OCI-LY7 (cell line): ENCODE data around the gene CHAF1A. TPM values are rescaled to one million over a fixed set of nuclear protein-coding genes. Genes with fewer than 3 reads are reported as not detected.
A peak's percentile ranks its signal among the peaks of the same experiment; 100 is the strongest.

Source experiments
- BruUV-seq: library from RNA; stranded (reverse); fragments of 400-500 nt; replicated peaks from 2 replicates; lab custom pipeline; 2021; lab: Mats Ljungman, UMichigan
- CTCF ChIA-PET: fragments of 300-600 bp; sonication (Branson Sonifier 250); formaldehyde crosslinking; loops from one replicate; lab custom pipeline; 2022; ENCODE audit warnings: antibody characterized with exemption; ENCODE audit not compliant: unreplicated experiment; lab: Charles Lee
- POLR2A ChIA-PET: fragments of 300-600 bp; sonication (Branson Sonifier 250); formaldehyde crosslinking; loops from one replicate; lab custom pipeline; 2022; ENCODE audit warnings: antibody characterized with exemption; lab: Charles Lee
- DNase-seq: peaks from one replicate; pipeline ENCODE4 v3.0.0-alpha.2; 2015; ENCODE audit warnings: low spot score
- H2AFZ ChIP-seq: fragments of 200-600 bp; sonication (generic), shearing (Covaris generic); 2 replicates; pipeline ENCODE4 v1.6.1; 2014; ENCODE audit warnings: mild to moderate bottlenecking, antibody characterized with exemption, low read length, moderate library complexity
- H3K27ac ChIP-seq: fragments of 200-600 bp; sonication (generic); 2 replicates; pipeline ENCODE4 v1.5.1; 2014; ENCODE audit warnings: mixed run types, low read depth, mild to moderate bottlenecking, moderate library complexity, low read length, inconsistent platforms; ENCODE audit not compliant: poor library complexity, severe bottlenecking
- H3K36me3 ChIP-seq: fragments of 200-600 bp; sonication (generic); 2 replicates; pipeline ENCODE4 v1.6.1; 2014; ENCODE audit warnings: mild to moderate bottlenecking, antibody characterized with exemption, low read length, moderate library complexity, mixed read lengths; ENCODE audit not compliant: insufficient read depth
- H3K4me1 ChIP-seq: fragments of 200-600 bp; sonication (generic); 2 replicates; pipeline ENCODE4 v1.5.1; 2014; ENCODE audit warnings: mild to moderate bottlenecking, low read length; ENCODE audit not compliant: insufficient read depth, poor library complexity, severe bottlenecking
- H3K4me2 ChIP-seq: fragments of 200-600 bp; sonication (generic); 2 replicates; pipeline ENCODE4 v1.6.1; 2014; ENCODE audit warnings: mild to moderate bottlenecking, low read length
- H3K4me3 ChIP-seq: fragments of 200-600 bp; sonication (generic); 2 replicates; pipeline ENCODE4 v1.5.1; 2014; ENCODE audit warnings: mild to moderate bottlenecking, low read depth, low read length; ENCODE audit not compliant: poor library complexity, severe bottlenecking
- H3K79me2 ChIP-seq: fragments of 200-600 bp; sonication (generic); 2 replicates; pipeline ENCODE4 v1.6.1; 2016; ENCODE audit warnings: low read depth, mild to moderate bottlenecking, low read length, moderate library complexity, mixed read lengths; ENCODE audit not compliant: insufficient read depth
- H3K9me2 ChIP-seq: fragments of 200-600 bp; sonication (generic); 2 replicates; pipeline ENCODE4 v1.6.1; 2016; ENCODE audit warnings: mild to moderate bottlenecking, low read length, mixed read lengths; ENCODE audit not compliant: insufficient read depth
- H3K9me3 ChIP-seq: fragments of 200-600 bp; sonication (generic); 2 replicates; pipeline ENCODE4 v1.6.1; 2014; ENCODE audit warnings: mild to moderate bottlenecking, mixed run types, low read length, mixed read lengths
- H4K20me1 ChIP-seq: fragments of 200-600 bp; sonication (generic); 2 replicates; pipeline ENCODE4 v1.6.1; 2014; ENCODE audit warnings: mild to moderate bottlenecking, antibody characterized with exemption, low read length, moderate library complexity, mixed read lengths; ENCODE audit not compliant: insufficient read depth
- EZH2phosphoT487 ChIP-seq: fragments of 200-600 bp; sonication (generic); IDR thresholded peaks from 2 replicates; pipeline ENCODE4 v1.6.1; 2018; ENCODE audit warnings: low read depth, borderline replicate concordance, mild to moderate bottlenecking, mixed run types, antibody characterized with exemption, low read length, moderate library complexity, mixed read lengths
- intact Hi-C: fragments of 100-400 bp; cut with micrococcal nuclease; formaldehyde crosslinking; loops from one replicate; pipeline ENCODE4 v1.10.0; 2022; ENCODE audit not compliant: unreplicated experiment
- total RNA-seq, 2 experiments: library from RNA; depleted of rRNA in 1 of 2; stranded (reverse); fragments of >200 nt in 1 of 2; shearing (Covaris generic) in 1 of 2; gene quantifications; 2 replicates each; pipeline ENCODE4 v1.2.3, GENCODE V29; 2014 to 2022
- TF ChIP-seq, protein P1 (sequence below): fragments of 200-600 bp; sonication (generic); conservative IDR thresholded peaks from 2 replicates; pipeline ENCODE4 v1.5.1; 2014; ENCODE audit warnings: mild to moderate bottlenecking, antibody characterized with exemption, low read length, moderate library complexity, mixed read lengths

Gene CHAF1A
- total RNA-seq, 2 experiments from 2014 or later, result 107 to 119 TPM

DNA sequence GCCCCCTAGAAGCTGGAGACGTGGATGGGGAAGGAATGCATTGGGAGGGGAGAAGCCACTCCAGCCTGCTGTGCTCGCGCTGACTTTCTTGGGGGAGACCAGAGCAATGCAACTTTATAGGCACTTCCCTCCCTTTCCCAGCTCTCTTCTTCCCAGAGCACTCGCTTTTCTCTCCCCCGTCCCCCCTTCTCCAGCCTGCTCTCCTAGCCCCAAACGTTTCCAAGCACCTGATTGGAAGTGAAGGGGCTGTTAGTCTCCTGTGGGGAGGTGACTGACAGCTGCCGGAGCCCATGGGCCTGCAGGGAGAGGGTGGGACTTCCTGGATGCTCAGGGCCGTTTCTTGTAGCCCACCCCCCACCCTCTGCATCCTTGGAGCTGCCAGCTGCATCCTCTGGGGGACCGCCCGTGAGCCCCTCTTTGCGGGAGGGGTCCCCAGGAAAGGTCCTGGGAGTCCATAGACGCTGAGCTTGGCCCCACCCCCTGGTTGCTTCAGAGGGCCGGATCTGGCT lies 72.1 kb downstream of the CHAF1A start:
- peak overlapping the region; percentile 31 for H3K27ac ChIP-seq
- H3K9me2 ChIP-seq, result no peaks in the 10 kb centered on the region
- no peaks in the 10 kb centered on the region for H3K9me3 ChIP-seq
- ChIA-PET CTCF (interaction anchor here (0.5 to 0.6 kb wide), 2 partner anchors 114 to 1482 kb away, joined by 3 read pairs; no protein-coding TSS in a partner anchor), POLR2A (interaction anchor here (0.6 to 1.1 kb wide), 3 partner anchors 64 to 250 kb away, joined by 3 read pairs; no protein-coding TSS in a partner anchor)
- peak; percentile 72 for DNase-seq
- H3K4me3 ChIP-seq, result peak overlapping the region; percentile 98
- intact Hi-C loops, result loop anchor here (5.0 kb wide), 1 partner anchor 72 kb away; the partner anchor contains the start of genes CHAF1A and SH3GL1
- peaks cover 27% of the 10 kb centered on the region for H3K36me3 ChIP-seq
- H2AFZ ChIP-seq, result peak overlapping the region; percentile 43; the same call in 1 of the 2 replicates
- H3K4me2 ChIP-seq, result peak overlapping the region; percentile 91
- no TSS peak for BruUV-seq
- TF ChIP-seq EZH2phosphoT487, result no peak
- TF ChIP-seq, protein P1, sequence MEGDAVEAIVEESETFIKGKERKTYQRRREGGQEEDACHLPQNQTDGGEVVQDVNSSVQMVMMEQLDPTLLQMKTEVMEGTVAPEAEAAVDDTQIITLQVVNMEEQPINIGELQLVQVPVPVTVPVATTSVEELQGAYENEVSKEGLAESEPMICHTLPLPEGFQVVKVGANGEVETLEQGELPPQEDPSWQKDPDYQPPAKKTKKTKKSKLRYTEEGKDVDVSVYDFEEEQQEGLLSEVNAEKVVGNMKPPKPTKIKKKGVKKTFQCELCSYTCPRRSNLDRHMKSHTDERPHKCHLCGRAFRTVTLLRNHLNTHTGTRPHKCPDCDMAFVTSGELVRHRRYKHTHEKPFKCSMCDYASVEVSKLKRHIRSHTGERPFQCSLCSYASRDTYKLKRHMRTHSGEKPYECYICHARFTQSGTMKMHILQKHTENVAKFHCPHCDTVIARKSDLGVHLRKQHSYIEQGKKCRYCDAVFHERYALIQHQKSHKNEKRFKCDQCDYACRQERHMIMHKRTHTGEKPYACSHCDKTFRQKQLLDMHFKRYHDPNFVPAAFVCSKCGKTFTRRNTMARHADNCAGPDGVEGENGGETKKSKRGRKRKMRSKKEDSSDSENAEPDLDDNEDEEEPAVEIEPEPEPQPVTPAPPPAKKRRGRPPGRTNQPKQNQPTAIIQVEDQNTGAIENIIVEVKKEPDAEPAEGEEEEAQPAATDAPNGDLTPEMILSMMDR, result no peak
- peaks cover 27% of the 10 kb centered on the region for H3K79me2 ChIP-seq
- peaks cover 30% of the 10 kb centered on the region for H3K4me1 ChIP-seq
- no peaks in the 10 kb centered on the region for H4K20me1 ChIP-seq

DNA sequence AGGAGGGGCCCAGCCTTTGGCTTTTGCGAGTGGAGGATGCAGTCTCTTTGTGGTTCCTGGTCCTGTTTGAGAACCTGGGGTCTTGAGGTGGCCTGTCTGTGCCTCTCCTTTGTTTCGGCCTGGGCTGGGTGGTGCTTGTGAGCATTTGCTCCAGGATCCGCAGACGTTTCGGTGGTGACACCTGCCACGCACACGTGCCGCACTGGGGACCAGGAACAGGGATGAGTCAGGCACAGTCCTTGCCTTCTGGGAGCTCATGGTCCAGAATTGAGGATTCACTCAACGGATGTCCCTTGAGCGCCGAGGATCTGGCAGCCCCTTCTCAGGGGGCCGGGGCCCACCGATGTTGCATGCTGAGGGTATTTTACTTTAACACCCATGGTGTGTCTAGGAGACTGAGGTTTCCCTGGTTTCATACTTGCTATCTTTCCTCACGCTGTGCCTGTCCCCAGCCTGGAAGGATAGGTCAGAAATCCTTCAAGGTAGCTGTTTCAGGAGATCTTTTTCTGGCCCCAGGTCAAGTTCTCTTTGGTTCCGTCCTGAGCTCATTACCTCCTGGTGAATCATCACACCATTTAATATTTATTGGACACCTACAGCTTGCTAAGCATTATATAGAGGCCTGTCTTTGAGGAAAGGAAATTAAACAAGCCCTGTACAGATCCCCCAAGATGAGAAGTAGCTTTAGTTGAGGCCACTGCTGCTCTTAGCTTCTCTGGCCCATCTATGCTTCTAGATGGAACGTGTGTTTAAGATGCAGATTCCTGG lies 74.8 kb downstream of the CHAF1A start:
- TSS peak; percentile 52 for BruUV-seq
- intact Hi-C loops, result no loop called here
- CTCF ChIA-PET, result no interaction called here

DNA sequence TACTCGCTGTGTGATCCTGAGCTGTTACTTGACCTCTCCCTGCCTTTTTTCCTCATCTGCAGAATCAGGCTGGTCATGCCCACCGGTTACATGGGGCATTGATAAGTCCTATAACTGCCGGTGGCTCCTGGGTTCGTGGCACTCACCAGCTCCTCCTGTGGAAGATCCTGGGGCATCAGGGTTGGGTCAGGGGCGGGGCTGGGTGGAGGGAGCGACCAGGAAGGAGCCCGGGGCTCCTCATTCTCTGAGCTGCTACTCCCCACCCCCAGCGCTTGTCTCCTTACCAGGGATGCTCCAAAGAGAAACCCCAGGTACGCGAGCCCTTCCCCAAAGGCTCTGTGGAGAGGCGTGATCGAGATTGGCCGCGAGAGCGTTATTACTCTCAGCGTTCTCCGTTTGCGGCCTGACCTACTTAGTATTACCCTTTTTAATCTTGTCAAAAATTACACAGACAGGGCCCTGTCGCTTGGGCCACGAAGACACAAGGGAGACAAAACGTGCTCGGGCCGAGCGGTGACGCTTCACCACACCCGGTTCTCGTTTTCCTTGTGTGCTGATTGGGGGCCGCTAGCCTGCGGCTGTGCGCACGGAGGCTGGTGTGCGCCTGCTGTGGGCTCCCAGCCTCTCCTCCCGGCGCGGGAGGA lies 80.4 kb downstream of the CHAF1A start:
- no peak for DNase-seq
- no peaks in the 10 kb centered on the region for H4K20me1 ChIP-seq
- no peak overlapping the region for H2AFZ ChIP-seq
- H3K4me3 ChIP-seq, result no peak overlapping the region
- ChIA-PET POLR2A (interaction anchor here (0.5 to 0.6 kb wide), 2 partner anchors 171 to 670 kb away, joined by 3 read pairs; no protein-coding TSS in a partner anchor), CTCF (no interaction called here)
- H3K9me3 ChIP-seq, result no peaks in the 10 kb centered on the region
- H3K79me2 ChIP-seq, result no peaks in the 10 kb centered on the region
- no peak overlapping the region for H3K27ac ChIP-seq
- peaks cover 28% of the 10 kb centered on the region for H3K36me3 ChIP-seq
- no TSS peak for BruUV-seq
- no peak overlapping the region for H3K4me2 ChIP-seq
- TF ChIP-seq, protein P1, result no peak
- TF ChIP-seq EZH2phosphoT487, result no peak
- intact Hi-C loops, result no loop called here
- H3K9me2 ChIP-seq, result no peaks in the 10 kb centered on the region
- no peaks in the 10 kb centered on the region for H3K4me1 ChIP-seq

More for the DNA sequence above, 74.8 kb downstream of the CHAF1A start:
- no peak overlapping the region for H3K4me3 ChIP-seq
- H3K4me1 ChIP-seq, result peaks cover 22% of the 10 kb centered on the region
- no peaks in the 10 kb centered on the region for H3K9me3 ChIP-seq
- no peak for DNase-seq
- H3K79me2 ChIP-seq, result peaks cover 27% of the 10 kb centered on the region
- no peak overlapping the region for H2AFZ ChIP-seq
- H3K9me2 ChIP-seq, result no peaks in the 10 kb centered on the region
- TF ChIP-seq EZH2phosphoT487, result no peak
- H3K27ac ChIP-seq, result no peak overlapping the region
- no peak overlapping the region for H3K4me2 ChIP-seq
- H4K20me1 ChIP-seq, result no peaks in the 10 kb centered on the region
- POLR2A ChIA-PET, result no interaction called here
- peaks cover 38% of the 10 kb centered on the region for H3K36me3 ChIP-seq
